ENCODE data around the gene FBXL4.

The FBXL4 gene

GRCh38 chr6:98947411-98948292 is at the start of gene FBXL4:
Gene FBXL4, minus strand, starts transcription at chr6:98947946. Its CDS starts 20,958 bp downstream, at chr6:98926988.
- no peaks in the 10 kb centered on the region for H3K36me3 ChIP-seq (ENCODE audit: insufficient read depth, low read length)
- H3K9ac ChIP-seq (ENCODE audit: low read length) = peak within 1 kb of the TSS; percentile 62

GRCh38 chr6:98995116-98995515 is 47.4 kb upstream of the FBXL4 start:
- Histone ChIP-seq H3K9ac (ENCODE audit: low read length) (no peak overlapping the region), H3K9me3 (ENCODE audit: low read length) (no peaks in the 10 kb centered on the region), H3K36me3 (ENCODE audit: insufficient read depth, low read length) (no peaks in the 10 kb centered on the region), H3K4me1 (ENCODE audit: insufficient read depth, low read length) (no peaks in the 10 kb centered on the region), H3K27me3 (ENCODE audit: control insufficient read depth in 1 of 2, insufficient read depth in 2 of 2, low read length in 2 of 2) (no peaks in the 10 kb centered on the region), H3K4me3 (ENCODE audit: low read depth in 1 of 2, low read length in 2 of 2) (no peak overlapping the region), H3K27ac (ENCODE audit: low read depth, low read length) (no peak overlapping the region)

More at GRCh38 chr6:98947411-98948292, at the start of gene FBXL4:
- Histone ChIP-seq H3K4me1 (ENCODE audit: insufficient read depth, low read length) (peaks cover 18% of the 10 kb centered on the region), H3K4me3 (ENCODE audit: low read depth in 1 of 2, low read length in 2 of 2) (peak within 1 kb of the TSS; percentile 69 to 90), H3K9me3 (ENCODE audit: low read length) (no peaks in the 10 kb centered on the region), H3K27ac (ENCODE audit: low read depth, low read length) (peak within 1 kb of the TSS; percentile 85), H3K27me3 (ENCODE audit: control insufficient read depth in 1 of 2, insufficient read depth in 2 of 2, low read length in 2 of 2) (no peaks in the 10 kb centered on the region)

- Histone ChIP-seq H3K9ac (ENCODE audit: low read length) (no peak overlapping the region), H3K36me3 (ENCODE audit: insufficient read depth, low read length) (no peaks in the 10 kb centered on the region), H3K4me3 (ENCODE audit: low read depth in 1 of 2, low read length in 2 of 2) (no peak overlapping the region), H3K4me1 (ENCODE audit: insufficient read depth, low read length) (no peaks in the 10 kb centered on the region), H3K9me3 (ENCODE audit: low read length) (no peaks in the 10 kb centered on the region), H3K27ac (ENCODE audit: low read depth, low read length) (no peak overlapping the region), H3K27me3 (ENCODE audit: control insufficient read depth in 1 of 2, insufficient read depth in 2 of 2, low read length in 2 of 2) (no peaks in the 10 kb centered on the region)
These were observed 44.8 kb upstream of the FBXL4 start for GRCh38 chr6:98992535-98992934.

GRCh38 chr6:98986071-98986615 is 38.4 kb upstream of the FBXL4 start:
- Histone ChIP-seq H3K9me3 (ENCODE audit: low read length) (no peaks in the 10 kb centered on the region), H3K9ac (ENCODE audit: low read length) (no peak overlapping the region), H3K4me1 (ENCODE audit: insufficient read depth, low read length) (no peaks in the 10 kb centered on the region), H3K27ac (ENCODE audit: low read depth, low read length) (no peak overlapping the region), H3K4me3 (ENCODE audit: low read depth in 1 of 2, low read length in 2 of 2) (no peak overlapping the region), H3K27me3 (ENCODE audit: control insufficient read depth in 1 of 2, insufficient read depth in 2 of 2, low read length in 2 of 2) (no peaks in the 10 kb centered on the region), H3K36me3 (ENCODE audit: insufficient read depth, low read length) (no peaks in the 10 kb centered on the region)

- H3K27ac ChIP-seq (ENCODE audit: low read depth, low read length) = no peak overlapping the region
- no peaks in the 10 kb centered on the region for H3K9me3 ChIP-seq (ENCODE audit: low read length)
- H3K27me3 ChIP-seq (ENCODE audit: control insufficient read depth in 1 of 2, insufficient read depth in 2 of 2, low read length in 2 of 2) = no peaks in the 10 kb centered on the region
- no peaks in the 10 kb centered on the region for H3K36me3 ChIP-seq (ENCODE audit: insufficient read depth, low read length)
- no peaks in the 10 kb centered on the region for H3K4me1 ChIP-seq (ENCODE audit: insufficient read depth, low read length)
- no peak overlapping the region for H3K4me3 ChIP-seq (ENCODE audit: low read depth in 1 of 2, low read length in 2 of 2)
- no peak overlapping the region for H3K9ac ChIP-seq (ENCODE audit: low read length)
These were observed 37.6 kb upstream of the FBXL4 start for GRCh38 chr6:98985391-98985790.

GRCh38 chr6:98984121-98984520 is 36.4 kb upstream of the FBXL4 start:
- no peaks in the 10 kb centered on the region for H3K27me3 ChIP-seq (ENCODE audit: control insufficient read depth in 1 of 2, insufficient read depth in 2 of 2, low read length in 2 of 2)
- H3K27ac ChIP-seq (ENCODE audit: low read depth, low read length) = no peak overlapping the region
- H3K9me3 ChIP-seq (ENCODE audit: low read length) = no peaks in the 10 kb centered on the region
- no peaks in the 10 kb centered on the region for H3K4me1 ChIP-seq (ENCODE audit: insufficient read depth, low read length)
- no peak overlapping the region for H3K9ac ChIP-seq (ENCODE audit: low read length)
- no peaks in the 10 kb centered on the region for H3K36me3 ChIP-seq (ENCODE audit: insufficient read depth, low read length)
- H3K4me3 ChIP-seq (ENCODE audit: low read depth in 1 of 2, low read length in 2 of 2) = no peak overlapping the region

GRCh38 chr6:98981473-98981872 is 33.7 kb upstream of the FBXL4 start:
- Histone ChIP-seq H3K36me3 (ENCODE audit: insufficient read depth, low read length) (no peaks in the 10 kb centered on the region), H3K27ac (ENCODE audit: low read depth, low read length) (no peak overlapping the region), H3K9me3 (ENCODE audit: low read length) (no peaks in the 10 kb centered on the region), H3K4me1 (ENCODE audit: insufficient read depth, low read length) (no peaks in the 10 kb centered on the region), H3K27me3 (ENCODE audit: control insufficient read depth in 1 of 2, insufficient read depth in 2 of 2, low read length in 2 of 2) (no peaks in the 10 kb centered on the region), H3K4me3 (ENCODE audit: low read depth in 1 of 2, low read length in 2 of 2) (no peak overlapping the region), H3K9ac (ENCODE audit: low read length) (no peak overlapping the region)

GRCh38 chr6:98980819-98981218 is 33.1 kb upstream of the FBXL4 start:
- no peaks in the 10 kb centered on the region for H3K36me3 ChIP-seq (ENCODE audit: insufficient read depth, low read length)
- H3K27me3 ChIP-seq (ENCODE audit: control insufficient read depth in 1 of 2, insufficient read depth in 2 of 2, low read length in 2 of 2) = no peaks in the 10 kb centered on the region
- H3K4me1 ChIP-seq (ENCODE audit: insufficient read depth, low read length) = no peaks in the 10 kb centered on the region
- H3K4me3 ChIP-seq (ENCODE audit: low read depth in 1 of 2, low read length in 2 of 2) = no peak overlapping the region
- no peak overlapping the region for H3K9ac ChIP-seq (ENCODE audit: low read length)
- H3K9me3 ChIP-seq (ENCODE audit: low read length) = no peaks in the 10 kb centered on the region
- no peak overlapping the region for H3K27ac ChIP-seq (ENCODE audit: low read depth, low read length)

GRCh38 chr6:98977671-98978292 is 30.0 kb upstream of the FBXL4 start:
- no peaks in the 10 kb centered on the region for H3K36me3 ChIP-seq (ENCODE audit: insufficient read depth, low read length)
- H3K27me3 ChIP-seq (ENCODE audit: control insufficient read depth in 1 of 2, insufficient read depth in 2 of 2, low read length in 2 of 2) = no peaks in the 10 kb centered on the region
- H3K27ac ChIP-seq (ENCODE audit: low read depth, low read length) = no peak overlapping the region
- H3K9ac ChIP-seq (ENCODE audit: low read length) = no peak overlapping the region
- no peaks in the 10 kb centered on the region for H3K9me3 ChIP-seq (ENCODE audit: low read length)
- no peak overlapping the region for H3K4me3 ChIP-seq (ENCODE audit: low read depth in 1 of 2, low read length in 2 of 2)
- no peaks in the 10 kb centered on the region for H3K4me1 ChIP-seq (ENCODE audit: insufficient read depth, low read length)

GRCh38 chr6:98976674-98977385 is 29.1 kb upstream of the FBXL4 start:
- Histone ChIP-seq H3K36me3 (ENCODE audit: insufficient read depth, low read length) (no peaks in the 10 kb centered on the region), H3K27ac (ENCODE audit: low read depth, low read length) (no peak overlapping the region), H3K4me3 (ENCODE audit: low read depth in 1 of 2, low read length in 2 of 2) (no peak overlapping the region), H3K9me3 (ENCODE audit: low read length) (no peaks in the 10 kb centered on the region), H3K27me3 (ENCODE audit: control insufficient read depth in 1 of 2, insufficient read depth in 2 of 2, low read length in 2 of 2) (no peaks in the 10 kb centered on the region), H3K4me1 (ENCODE audit: insufficient read depth, low read length) (no peaks in the 10 kb centered on the region), H3K9ac (ENCODE audit: low read length) (no peak overlapping the region)

- no peaks in the 10 kb centered on the region for H3K27me3 ChIP-seq (ENCODE audit: control insufficient read depth in 1 of 2, insufficient read depth in 2 of 2, low read length in 2 of 2)
- no peaks in the 10 kb centered on the region for H3K9me3 ChIP-seq (ENCODE audit: low read length)
- H3K27ac ChIP-seq (ENCODE audit: low read depth, low read length) = no peak overlapping the region
- no peak overlapping the region for H3K4me3 ChIP-seq (ENCODE audit: low read depth in 1 of 2, low read length in 2 of 2)
- no peak overlapping the region for H3K9ac ChIP-seq (ENCODE audit: low read length)
- no peaks in the 10 kb centered on the region for H3K4me1 ChIP-seq (ENCODE audit: insufficient read depth, low read length)
- no peaks in the 10 kb centered on the region for H3K36me3 ChIP-seq (ENCODE audit: insufficient read depth, low read length)
These were observed 27.7 kb upstream of the FBXL4 start for GRCh38 chr6:98975421-98975820.

All from muscle layer of colon (tissue), 2 donors.